Thoracic aorta (tissue), 2 donors: Measurements from ENCODE around the gene RPTN. TPM values are rescaled to one million over a fixed set of nuclear protein-coding genes. Genes with fewer than 3 reads are reported as not detected.
"Not testable (repeated sequence)": the region's sequence is repeated elsewhere in the genome, so short reads cannot be mapped to it uniquely, and the experiment has no call there.

Experiments used
- ATAC-seq: fragments of 150-250 bp; one replicate; pipeline ENCODE4 v1.8.0; 2017; ENCODE audit warnings: low read depth; ENCODE audit not compliant: insufficient number of reproducible peaks, low FRiP score
- DNase-seq: peaks from one replicate; pipeline ENCODE4 v3.0.0-alpha.2; 2020; ENCODE audit warnings: low spot score
- H3K27ac ChIP-seq, 2 donors: fragments of 200-600 bp; sonication (generic); 1 replicate in 1 of 2; 2 replicates in 1 of 2; pipeline ENCODE4 v1.5.1; 2016; ENCODE audit warnings: mild to moderate bottlenecking in 2 of 2, moderate library complexity in 2 of 2
- H3K27me3 ChIP-seq: fragments of 200-600 bp; sonication (generic); replicated peaks from 2 replicates; pipeline ENCODE4 v1.6.0; 2016; ENCODE audit warnings: mild to moderate bottlenecking; ENCODE audit not compliant: insufficient read depth
- H3K36me3 ChIP-seq: fragments of 200-600 bp; sonication (generic); one replicate; pipeline ENCODE4 v1.5.1; 2016
- H3K4me1 ChIP-seq, 2 donors: fragments of 200-600 bp; sonication (generic); 1 replicate in 1 of 2; 2 replicates in 1 of 2; pipeline versions ENCODE4 v1.5.1 to v1.6.0; 2016; ENCODE audit warnings: low read depth in 2 of 2, mild to moderate bottlenecking in 1 of 2; ENCODE audit not compliant: control insufficient read depth in 1 of 2
- H3K4me3 ChIP-seq: fragments of 200-600 bp; sonication (generic); 2 replicates; pipeline ENCODE4 v1.5.1; 2016; ENCODE audit warnings: mild to moderate bottlenecking
- H3K9me3 ChIP-seq: fragments of 200-600 bp; sonication (generic); 2 replicates; pipeline ENCODE4 v1.5.1; 2016
- CTCF ChIP-seq: fragments of 200-600 bp; sonication (generic); IDR thresholded peaks from one replicate; pipeline ENCODE4 v1.5.1; 2019; ENCODE audit warnings: antibody characterized with exemption
- total RNA-seq, 2 donors: library from RNA; depleted of rRNA; stranded (reverse); fragments of >200 nt; gene quantifications; one replicate each; pipeline versions ENCODE4 v1.1.0 to v1.2.3, GENCODE V29; 2016

The RPTN gene
- total RNA-seq, 2 donors from 2014 or later = not detected

GRCh38 chr1:152151646-152152045, 7.4 kb downstream of the RPTN start:
- H3K36me3 ChIP-seq = no peaks in the 10 kb centered on the region
- DNase-seq (no peak), ATAC-seq (no peak)
- no peaks in the 10 kb centered on the region for H3K4me1 ChIP-seq
- no peak overlapping the region for H3K4me3 ChIP-seq
- peaks cover 10% of the 10 kb centered on the region for H3K9me3 ChIP-seq
- no peak for TF ChIP-seq CTCF
- no peaks in the 10 kb centered on the region for H3K27me3 ChIP-seq
- no peak overlapping the region for H3K27ac ChIP-seq

- H3K4me1 ChIP-seq = no peaks in the 10 kb centered on the region
- H3K27ac ChIP-seq = no peak overlapping the region
- H3K9me3 ChIP-seq = peaks cover 10% of the 10 kb centered on the region
- ATAC-seq (no peak), DNase-seq (no peak)
- no peak overlapping the region for H3K4me3 ChIP-seq
- no peaks in the 10 kb centered on the region for H3K27me3 ChIP-seq
- no peak for TF ChIP-seq CTCF
- no peaks in the 10 kb centered on the region for H3K36me3 ChIP-seq
These were observed 10.0 kb downstream of the RPTN start for GRCh38 chr1:152148981-152149380.

GRCh38 chr1:152148051-152148450, 11.0 kb downstream of the RPTN start:
- H3K36me3 ChIP-seq = no peaks in the 10 kb centered on the region
- H3K4me1 ChIP-seq = no peaks in the 10 kb centered on the region
- ATAC-seq (no peak), DNase-seq (no peak)
- H3K27me3 ChIP-seq = no peaks in the 10 kb centered on the region
- peaks cover 10% of the 10 kb centered on the region for H3K9me3 ChIP-seq
- no peak overlapping the region for H3K27ac ChIP-seq
- no peak for TF ChIP-seq CTCF
- H3K4me3 ChIP-seq = no peak overlapping the region

- no peak overlapping the region for H3K27ac ChIP-seq
- H3K27me3 ChIP-seq = no peaks in the 10 kb centered on the region
- H3K4me1 ChIP-seq = no peaks in the 10 kb centered on the region
- no peaks in the 10 kb centered on the region for H3K36me3 ChIP-seq
- no peak for DNase-seq
- no peak for ATAC-seq
- peaks cover 10% of the 10 kb centered on the region for H3K9me3 ChIP-seq
- H3K4me3 ChIP-seq = no peak overlapping the region
- TF ChIP-seq CTCF = no peak
These were observed 13.3 kb downstream of the RPTN start for GRCh38 chr1:152145769-152146168.

- H3K27ac ChIP-seq, DNase-seq, H3K27me3 ChIP-seq, H3K4me1 ChIP-seq, ATAC-seq, H3K4me3 ChIP-seq, H3K36me3 ChIP-seq: not testable (repeated sequence)
- H3K9me3 ChIP-seq = peaks cover 10% of the 10 kb centered on the region
These were observed 14.3 kb downstream of the RPTN start for GRCh38 chr1:152144674-152145183.
